Progenitor cell of endocrine pancreas (in vitro differentiated cells): Measurements from ENCODE around the gene SH3GLB2. TPM values are rescaled to one million over a fixed set of nuclear protein-coding genes. Genes with fewer than 3 reads are reported as not detected.
"Not testable (repeated sequence)": the region's sequence is repeated elsewhere in the genome, so short reads cannot be mapped to it uniquely, and the experiment has no call there.

ENCODE experiments used
- DNase-seq: peaks from one replicate; pipeline ENCODE4 v3.0.0; 2021; ENCODE audit warnings: low spot score; ENCODE audit not compliant: unreplicated experiment
- H3K27ac Mint-ChIP-seq: 2 replicates; pipeline ENCODE4 v1.8.0; 2021; ENCODE audit warnings: mild to moderate bottlenecking, moderate library complexity, mixed read lengths
- H3K27me3 Mint-ChIP-seq: 2 replicates; pipeline ENCODE4 v1.8.0; 2021; ENCODE audit warnings: mixed read lengths
- H3K36me3 Mint-ChIP-seq: 2 replicates; pipeline ENCODE4 v1.8.0; 2022; ENCODE audit warnings: mixed read lengths; ENCODE audit not compliant: insufficient read depth
- H3K4me1 Mint-ChIP-seq: 2 replicates; pipeline ENCODE4 v1.8.0; 2021; ENCODE audit warnings: low read depth, mixed read lengths
- H3K4me3 Mint-ChIP-seq: 2 replicates; pipeline ENCODE4 v1.8.0; 2021; ENCODE audit warnings: low read depth, mild to moderate bottlenecking, moderate library complexity, mixed read lengths
- H3K9me3 Mint-ChIP-seq: 2 replicates; pipeline ENCODE4 v1.8.0; 2021; ENCODE audit warnings: low read depth, mixed read lengths
- total RNA-seq: library from RNA; stranded (reverse); gene quantifications from 2 replicates; pipeline ENCODE4 v1.2.1, GENCODE V29; 2021
- TF ChIP-seq, protein P1 (sequence below): fragments of 200-600 bp; sonication (generic); IDR thresholded peaks from one replicate; pipeline ENCODE4 v1.5.0; 2021; ENCODE audit warnings: antibody characterized with exemption, mild to moderate bottlenecking; ENCODE audit not compliant: unreplicated experiment

Gene SH3GLB2
- total RNA-seq, 1 donor from 2014 or later: 183 TPM

DNA sequence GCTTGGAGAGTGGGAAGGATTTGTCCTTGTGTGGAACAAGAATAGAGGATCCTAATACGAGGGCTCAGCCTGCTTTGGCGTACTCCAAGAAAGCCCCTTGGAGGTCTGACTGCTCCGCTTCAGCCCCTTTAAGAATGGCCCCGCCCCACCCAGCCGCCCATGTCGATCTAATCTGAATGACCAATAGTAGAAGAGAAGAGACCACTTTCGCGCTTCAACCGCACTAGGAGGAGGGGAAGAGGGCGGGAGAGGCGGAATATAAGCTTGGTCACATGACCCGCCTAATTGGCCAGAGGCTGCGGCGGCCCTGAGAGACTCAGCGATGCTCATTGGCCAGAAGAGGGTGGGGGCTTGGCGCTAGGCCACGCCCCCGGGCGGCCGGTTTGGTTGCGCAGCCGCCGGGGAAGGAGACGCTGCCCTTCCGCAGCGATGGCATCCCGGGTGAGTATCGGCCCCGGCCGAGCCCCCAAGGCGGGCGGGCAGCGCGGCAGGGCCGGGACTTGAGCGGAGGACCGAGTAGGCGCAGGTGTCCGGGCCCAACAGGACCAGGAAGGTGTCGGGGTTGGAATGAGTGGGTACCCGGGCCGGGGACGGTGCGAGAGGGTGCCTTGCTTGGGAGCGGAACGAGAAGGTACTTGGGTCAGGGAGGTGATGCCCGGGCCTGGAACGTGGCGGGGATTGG, 8.3 kb upstream of the SH3GLB2 start, which contains the start of gene MIGA2:
TSS of gene MIGA2 (plus strand) at position 386 of the 682 bp plus-strand sequence. CDS start 3,969 bp downstream, outside the sequence.
- no peaks in the 10 kb centered on the region for H3K36me3 Mint-ChIP-seq

DNA sequence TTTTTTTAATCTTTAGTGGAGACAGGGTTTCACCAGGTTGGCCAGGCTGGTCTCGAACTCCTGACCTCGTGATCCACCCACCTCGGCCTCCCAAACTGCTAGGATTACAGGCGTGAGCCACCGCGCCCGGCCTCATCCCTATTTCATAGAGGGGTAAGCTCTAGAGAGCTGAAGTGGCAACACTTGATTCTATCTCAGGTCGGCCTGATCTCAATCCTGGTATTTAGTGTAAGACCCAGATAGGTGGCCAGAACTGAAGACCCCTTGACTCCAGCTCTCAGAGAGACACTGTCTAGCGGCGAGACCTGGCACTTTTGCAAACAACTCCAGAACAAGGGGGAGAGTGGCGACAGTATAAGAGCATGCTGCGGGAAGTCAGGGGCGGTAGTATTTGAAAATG, 7.7 kb upstream of the SH3GLB2 start:
- not testable (repeated sequence) for H3K9me3 Mint-ChIP-seq, H3K36me3 Mint-ChIP-seq, DNase-seq, H3K27me3 Mint-ChIP-seq
- H3K4me3 Mint-ChIP-seq: peak overlapping the region; percentile 93
- peak overlapping the region; percentile 86 for H3K27ac Mint-ChIP-seq
- H3K4me1 Mint-ChIP-seq: peaks cover 11% of the 10 kb centered on the region

More for the DNA sequence above, 8.3 kb upstream of the SH3GLB2 start, which contains the start of gene MIGA2:
- Mint-ChIP-seq H3K27ac (peak within 1 kb of the TSS; percentile 86), H3K4me1 (peaks cover 11% of the 10 kb centered on the region), H3K4me3 (peak within 1 kb of the TSS; percentile 93), H3K27me3 (no peaks in the 10 kb centered on the region), H3K9me3 (no peaks in the 10 kb centered on the region)
- TF ChIP-seq, protein P1, sequence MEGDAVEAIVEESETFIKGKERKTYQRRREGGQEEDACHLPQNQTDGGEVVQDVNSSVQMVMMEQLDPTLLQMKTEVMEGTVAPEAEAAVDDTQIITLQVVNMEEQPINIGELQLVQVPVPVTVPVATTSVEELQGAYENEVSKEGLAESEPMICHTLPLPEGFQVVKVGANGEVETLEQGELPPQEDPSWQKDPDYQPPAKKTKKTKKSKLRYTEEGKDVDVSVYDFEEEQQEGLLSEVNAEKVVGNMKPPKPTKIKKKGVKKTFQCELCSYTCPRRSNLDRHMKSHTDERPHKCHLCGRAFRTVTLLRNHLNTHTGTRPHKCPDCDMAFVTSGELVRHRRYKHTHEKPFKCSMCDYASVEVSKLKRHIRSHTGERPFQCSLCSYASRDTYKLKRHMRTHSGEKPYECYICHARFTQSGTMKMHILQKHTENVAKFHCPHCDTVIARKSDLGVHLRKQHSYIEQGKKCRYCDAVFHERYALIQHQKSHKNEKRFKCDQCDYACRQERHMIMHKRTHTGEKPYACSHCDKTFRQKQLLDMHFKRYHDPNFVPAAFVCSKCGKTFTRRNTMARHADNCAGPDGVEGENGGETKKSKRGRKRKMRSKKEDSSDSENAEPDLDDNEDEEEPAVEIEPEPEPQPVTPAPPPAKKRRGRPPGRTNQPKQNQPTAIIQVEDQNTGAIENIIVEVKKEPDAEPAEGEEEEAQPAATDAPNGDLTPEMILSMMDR: no peak
- DNase-seq: peak; percentile 87

DNA sequence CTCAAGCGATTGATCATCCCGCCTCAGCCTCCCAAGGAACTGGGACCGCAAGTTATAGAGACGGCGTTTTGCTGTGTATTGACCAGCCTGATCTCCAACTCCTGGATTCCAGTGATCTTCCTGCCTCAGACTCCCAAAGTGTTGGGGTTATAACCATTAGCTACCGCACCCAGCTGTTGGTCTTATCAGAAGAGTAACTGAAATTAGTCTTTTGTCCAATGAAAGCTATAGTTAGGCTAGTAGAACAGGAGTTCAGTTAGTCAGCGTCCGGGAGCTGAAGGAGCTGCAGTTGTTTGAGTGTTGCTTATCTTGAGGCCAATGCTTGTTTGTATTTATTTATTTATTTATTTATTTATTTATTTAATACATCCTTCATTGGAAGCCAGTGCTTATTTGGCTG, 5.1 kb upstream of the SH3GLB2 start:
- Mint-ChIP-seq H3K36me3 (no peaks in the 10 kb centered on the region), H3K27ac (no peak overlapping the region), H3K27me3 (no peaks in the 10 kb centered on the region), H3K9me3 (no peaks in the 10 kb centered on the region), H3K4me3 (no peak overlapping the region), H3K4me1 (peaks cover 15% of the 10 kb centered on the region)
- DNase-seq: no peak
- TF ChIP-seq, protein P1: no peak

DNA sequence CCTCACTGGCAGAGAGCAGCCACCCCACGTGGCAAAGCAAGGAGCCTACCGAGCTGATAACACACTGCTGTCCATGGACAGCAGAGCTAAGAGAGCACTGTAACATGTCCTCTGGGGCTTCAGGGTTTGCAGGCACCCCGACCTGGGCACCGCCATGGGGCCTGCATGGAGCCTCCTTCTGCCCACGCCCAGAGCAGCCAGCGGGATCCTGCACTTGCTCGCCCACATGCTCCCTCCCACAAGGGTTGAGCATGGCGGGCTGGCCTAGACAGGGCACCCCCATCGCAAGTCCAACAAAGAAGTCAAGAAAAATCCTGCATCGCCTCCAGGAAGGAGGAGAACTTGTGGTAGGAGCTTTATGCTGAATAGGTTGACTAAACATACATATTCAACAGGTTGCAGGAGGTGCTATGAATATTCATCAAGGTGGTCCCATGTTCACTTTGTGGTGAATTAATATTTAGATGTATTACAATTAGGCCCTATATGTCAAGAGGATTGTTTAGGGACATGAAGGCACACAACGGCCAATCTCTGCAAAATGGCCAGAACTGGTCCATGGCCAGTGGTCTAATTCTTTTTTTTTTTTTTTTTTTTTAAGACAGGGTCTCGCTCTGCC, 4.5 kb upstream of the SH3GLB2 start:
- no peak overlapping the region for H3K27ac Mint-ChIP-seq
- H3K4me3 Mint-ChIP-seq: no peak overlapping the region
- H3K4me1 Mint-ChIP-seq: peaks cover 15% of the 10 kb centered on the region
- H3K36me3 Mint-ChIP-seq: no peaks in the 10 kb centered on the region
- H3K27me3 Mint-ChIP-seq: no peaks in the 10 kb centered on the region
- TF ChIP-seq, protein P1: no peak
- H3K9me3 Mint-ChIP-seq: no peaks in the 10 kb centered on the region
- no peak for DNase-seq

DNA sequence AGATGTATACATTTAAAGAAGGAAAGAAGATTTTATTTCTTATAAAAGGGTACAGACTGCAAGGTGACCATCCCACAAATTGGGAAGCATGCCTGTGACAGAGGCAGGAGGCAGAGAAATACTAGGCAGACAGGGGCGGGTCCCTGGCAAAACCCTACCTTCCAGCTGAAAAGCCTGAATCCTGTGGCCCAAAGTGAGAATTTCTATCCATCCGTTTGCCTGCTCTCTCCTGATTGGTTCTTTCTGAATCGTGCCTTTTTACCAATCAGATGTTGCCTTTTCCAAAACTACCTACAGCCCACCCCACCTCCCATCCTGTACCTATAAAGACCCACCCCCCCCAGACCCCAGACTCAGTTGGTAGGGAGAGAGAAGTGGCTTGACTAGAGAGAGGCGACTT, 3.4 kb upstream of the SH3GLB2 start:
- Mint-ChIP-seq H3K9me3 (no peaks in the 10 kb centered on the region), H3K27ac (no peak overlapping the region), H3K4me1 (peaks cover 12% of the 10 kb centered on the region), H3K4me3 (no peak overlapping the region), H3K36me3 (no peaks in the 10 kb centered on the region), H3K27me3 (no peaks in the 10 kb centered on the region)
- DNase-seq: no peak
- TF ChIP-seq, protein P1: no peak
